ENCODE measurements around the gene TKFC. TPM values are rescaled to one million over a fixed set of nuclear protein-coding genes. Genes with fewer than 3 reads are reported as not detected.

TKFC gene
- total RNA-seq, 1 experiment from 2014 or later = 168 TPM

- Histone ChIP-seq H3F3A (ENCODE audit: insufficient read depth, low read depth) (peaks cover 5% of the 10 kb centered on the region; the same call in 1 of the 2 replicates), H3K9me2 (ENCODE audit: insufficient read depth) (no peaks in the 10 kb centered on the region), H2AFZ (no peak overlapping the region), H3K36me3 (ENCODE audit: low read depth) (peaks cover 38% of the 10 kb centered on the region), H3K27ac (no peak overlapping the region), H3K27me3 (ENCODE audit: insufficient read depth, low read depth) (no peaks in the 10 kb centered on the region), H3K79me2 (ENCODE audit: low read depth) (no peaks in the 10 kb centered on the region), H4K20me1 (ENCODE audit: insufficient read depth) (no peaks in the 10 kb centered on the region; the same call in 1 of the 2 replicates), H3K4me1 (replicated peaks; ENCODE audit: insufficient read depth) (no peaks in the 10 kb centered on the region), H3K9me3 (ENCODE audit: insufficient read depth, low read depth) (no peaks in the 10 kb centered on the region), H3K4me2 (no peak overlapping the region), H3K4me3 (no peak overlapping the region)
- no peak for DNase-seq
- BruUV-seq (replicated peaks) = no TSS peak
- intact Hi-C loops (cut with micrococcal nuclease; ENCODE audit: unreplicated experiment) = no loop called here
- POLR2A ChIA-PET (ENCODE audit: unreplicated experiment) = no interaction called here
- TF ChIP-seq CTCF (conservative IDR thresholded peaks at IDR 0.05) (no peak), EZH2 (IDR thresholded peaks at IDR 0.05; ENCODE audit: low read depth) (no peak)
- CTCF ChIA-PET = no interaction called here
Measured at GRCh38 chr11:61303725-61304124, 29.3 kb upstream of the TKFC start.

GRCh38 chr11:61305417-61305816 is 27.6 kb upstream of the TKFC start:
- H3K4me1 ChIP-seq (replicated peaks; ENCODE audit: insufficient read depth) = no peaks in the 10 kb centered on the region
- BruUV-seq (replicated peaks) = no TSS peak
- no peaks in the 10 kb centered on the region for H3K9me2 ChIP-seq (ENCODE audit: insufficient read depth)
- H3K27ac ChIP-seq = no peak overlapping the region
- peaks cover 55% of the 10 kb centered on the region for H3K36me3 ChIP-seq (ENCODE audit: low read depth)
- DNase-seq = no peak
- H3K27me3 ChIP-seq (ENCODE audit: insufficient read depth, low read depth) = no peaks in the 10 kb centered on the region
- H3K4me3 ChIP-seq = no peak overlapping the region
- POLR2A ChIA-PET (ENCODE audit: unreplicated experiment) = no interaction called here
- H3K4me2 ChIP-seq = no peak overlapping the region
- H2AFZ ChIP-seq = no peak overlapping the region
- intact Hi-C loops (cut with micrococcal nuclease; ENCODE audit: unreplicated experiment) = no loop called here
- TF ChIP-seq CTCF (conservative IDR thresholded peaks at IDR 0.05) = no peak
- TF ChIP-seq EZH2 (IDR thresholded peaks at IDR 0.05; ENCODE audit: low read depth) = no peak
- H3F3A ChIP-seq (ENCODE audit: insufficient read depth, low read depth) = peaks cover 5% of the 10 kb centered on the region; the same call in 1 of the 2 replicates
- H3K9me3 ChIP-seq (ENCODE audit: insufficient read depth, low read depth) = no peaks in the 10 kb centered on the region
- H3K79me2 ChIP-seq (ENCODE audit: low read depth) = no peaks in the 10 kb centered on the region
- H4K20me1 ChIP-seq (ENCODE audit: insufficient read depth) = no peaks in the 10 kb centered on the region; the same call in 1 of the 2 replicates
- CTCF ChIA-PET = no interaction called here

GRCh38 chr11:61306221-61306620 is 26.8 kb upstream of the TKFC start:
- Histone ChIP-seq H3K4me1 (replicated peaks; ENCODE audit: insufficient read depth) (no peaks in the 10 kb centered on the region), H3K27ac (no peak overlapping the region), H3K4me3 (no peak overlapping the region), H3K79me2 (ENCODE audit: low read depth) (no peaks in the 10 kb centered on the region), H2AFZ (no peak overlapping the region), H3K36me3 (ENCODE audit: low read depth) (peaks cover 62% of the 10 kb centered on the region), H3K27me3 (ENCODE audit: insufficient read depth, low read depth) (no peaks in the 10 kb centered on the region), H3F3A (ENCODE audit: insufficient read depth, low read depth) (peaks cover 5% of the 10 kb centered on the region; the same call in 1 of the 2 replicates), H4K20me1 (ENCODE audit: insufficient read depth) (no peaks in the 10 kb centered on the region; the same call in 1 of the 2 replicates), H3K4me2 (no peak overlapping the region), H3K9me2 (ENCODE audit: insufficient read depth) (no peaks in the 10 kb centered on the region), H3K9me3 (ENCODE audit: insufficient read depth, low read depth) (no peaks in the 10 kb centered on the region)
- intact Hi-C loops (cut with micrococcal nuclease; ENCODE audit: unreplicated experiment) = no loop called here
- no peak for TF ChIP-seq EZH2 (IDR thresholded peaks at IDR 0.05; ENCODE audit: low read depth)
- TF ChIP-seq CTCF (conservative IDR thresholded peaks at IDR 0.05) = no peak
- CTCF ChIA-PET = no interaction called here
- DNase-seq = no peak
- POLR2A ChIA-PET (ENCODE audit: unreplicated experiment) = no interaction called here
- no TSS peak for BruUV-seq (replicated peaks)

Data from PC-9 (cell line).